ENCODE results near the gene MIPEP. TPM values are rescaled to one million over a fixed set of nuclear protein-coding genes. Genes with fewer than 3 reads are reported as not detected.

The MIPEP gene
- polyA plus RNA-seq, 1 experiment = 12.4 TPM

- no peak for DNase-seq (ENCODE audit: low read depth)
- no peak for TF ChIP-seq CTCF (IDR thresholded peaks at IDR 0.05; ENCODE audit: insufficient read depth, low read depth, low read length)
- Histone ChIP-seq H3K4me3 (ENCODE audit: low read depth, low read length) (no peak overlapping the region), H3K36me3 (ENCODE audit: control insufficient read depth, insufficient read depth, low read length) (no peaks in the 10 kb centered on the region), H3K27me3 (ENCODE audit: control insufficient read depth, insufficient read depth, low read length) (no peaks in the 10 kb centered on the region)
- CTCF ChIA-PET = no interaction called here
- POLR2A ChIA-PET = no interaction called here
These were observed 84.1 kb downstream of the MIPEP start for GRCh38 chr13:23805122-23805521.

GRCh38 chr13:23804166-23804565 is 85.0 kb downstream of the MIPEP start:
- H3K27me3 ChIP-seq (ENCODE audit: control insufficient read depth, insufficient read depth, low read length) = no peaks in the 10 kb centered on the region
- CTCF ChIA-PET = no interaction called here
- no peak for DNase-seq (ENCODE audit: low read depth)
- POLR2A ChIA-PET = interaction anchor here (0.5 to 0.7 kb wide), 2 partner anchors 26 to 1851 kb away, joined by 3 to 4 read pairs; no protein-coding TSS in a partner anchor
- no peaks in the 10 kb centered on the region for H3K36me3 ChIP-seq (ENCODE audit: control insufficient read depth, insufficient read depth, low read length)
- TF ChIP-seq CTCF (IDR thresholded peaks at IDR 0.05; ENCODE audit: insufficient read depth, low read depth, low read length) = no peak
- no peak overlapping the region for H3K4me3 ChIP-seq (ENCODE audit: low read depth, low read length)

GRCh38 chr13:23801141-23801540 is 88.1 kb downstream of the MIPEP start:
- H3K36me3 ChIP-seq (ENCODE audit: control insufficient read depth, insufficient read depth, low read length) = no peaks in the 10 kb centered on the region
- DNase-seq (ENCODE audit: low read depth) = no peak
- H3K27me3 ChIP-seq (ENCODE audit: control insufficient read depth, insufficient read depth, low read length) = no peaks in the 10 kb centered on the region
- no peak overlapping the region for H3K4me3 ChIP-seq (ENCODE audit: low read depth, low read length)
- CTCF ChIA-PET = no interaction called here
- TF ChIP-seq CTCF (IDR thresholded peaks at IDR 0.05; ENCODE audit: insufficient read depth, low read depth, low read length) = no peak
- POLR2A ChIA-PET = no interaction called here

- POLR2A ChIA-PET = no interaction called here
- no peak for TF ChIP-seq CTCF (IDR thresholded peaks at IDR 0.05; ENCODE audit: insufficient read depth, low read depth, low read length)
- Histone ChIP-seq H3K27me3 (ENCODE audit: control insufficient read depth, insufficient read depth, low read length) (no peaks in the 10 kb centered on the region), H3K4me3 (ENCODE audit: low read depth, low read length) (no peak overlapping the region), H3K36me3 (ENCODE audit: control insufficient read depth, insufficient read depth, low read length) (no peaks in the 10 kb centered on the region)
- DNase-seq (ENCODE audit: low read depth) = no peak
- CTCF ChIA-PET = interaction anchor here (0.9 to 1.3 kb wide), 4 partner anchors 12 to 51 kb away, joined by 3 read pairs; no protein-coding TSS in a partner anchor
These were observed 89.3 kb downstream of the MIPEP start for GRCh38 chr13:23799945-23800344.

GRCh38 chr13:23797276-23797903 is 91.8 kb downstream of the MIPEP start:
- no peaks in the 10 kb centered on the region for H3K27me3 ChIP-seq (ENCODE audit: control insufficient read depth, insufficient read depth, low read length)
- ChIA-PET POLR2A (no interaction called here), CTCF (interaction anchor here (0.6 kb wide), 1 partner anchor 19 kb away, joined by 3 read pairs; no protein-coding TSS in a partner anchor)

More at GRCh38 chr13:23797276-23797903, 91.8 kb downstream of the MIPEP start:
- no peak for DNase-seq (ENCODE audit: low read depth)
- no peak for TF ChIP-seq CTCF (IDR thresholded peaks at IDR 0.05; ENCODE audit: insufficient read depth, low read depth, low read length)
- H3K4me3 ChIP-seq (ENCODE audit: low read depth, low read length) = no peak overlapping the region
- H3K36me3 ChIP-seq (ENCODE audit: control insufficient read depth, insufficient read depth, low read length) = no peaks in the 10 kb centered on the region

Data from BJ (cell line).